Measurements from ENCODE around the gene KIF9. TPM values are rescaled to one million over a fixed set of nuclear protein-coding genes. Genes with fewer than 3 reads are reported as not detected.

Gene KIF9
- total RNA-seq, 1 experiment from 2014 or later = 5.8 TPM

GRCh38 chr3:47243419-47244147, 39.0 kb downstream of the KIF9 start:
- DNase-seq (ENCODE audit: low spot score) = no peak
- CTCF ChIA-PET = no interaction called here

GRCh38 chr3:47239929-47240328, 42.7 kb downstream of the KIF9 start:
- no peak overlapping the region for H3K4me3 Mint-ChIP-seq
- ChIA-PET POLR2A (no interaction called here), CTCF (no interaction called here)
- no peaks in the 10 kb centered on the region for H3K4me1 Mint-ChIP-seq
- H3K27ac Mint-ChIP-seq = no peak overlapping the region
- H3K36me3 Mint-ChIP-seq = no peaks in the 10 kb centered on the region
- no peaks in the 10 kb centered on the region for H3K27me3 Mint-ChIP-seq (ENCODE audit: low read depth)
- H3K9me3 Mint-ChIP-seq = no peaks in the 10 kb centered on the region
- TF ChIP-seq NFE2L1 (CRISPR knock-in tag; IDR thresholded peaks at IDR 0.05) (no peak), EMX1 (CRISPR knock-in tag; IDR thresholded peaks at IDR 0.05) (no peak), AFF4 (CRISPR knock-in tag; IDR thresholded peaks at IDR 0.05; ENCODE audit: borderline replicate concordance) (no peak), ZNF425 (CRISPR knock-in tag; conservative IDR thresholded peaks at IDR 0.05) (no peak), ATF2 (CRISPR knock-in tag; IDR thresholded peaks at IDR 0.05; ENCODE audit: borderline replicate concordance, low read depth) (no peak), FOXP1 (CRISPR knock-in tag; IDR thresholded peaks at IDR 0.05; ENCODE audit: borderline replicate concordance) (no peak), CREM (CRISPR knock-in tag; IDR thresholded peaks at IDR 0.05) (no peak), MYBL2 (CRISPR knock-in tag; IDR thresholded peaks at IDR 0.05) (no peak), ESRRA (CRISPR knock-in tag; IDR thresholded peaks at IDR 0.05; ENCODE audit: borderline replicate concordance) (no peak), MXD4 (CRISPR knock-in tag; IDR thresholded peaks at IDR 0.05; ENCODE audit: borderline replicate concordance) (no peak), SMAD3 (CRISPR knock-in tag; IDR thresholded peaks at IDR 0.05; ENCODE audit: borderline replicate concordance) (no peak), FOXJ3 (CRISPR knock-in tag; IDR thresholded peaks at IDR 0.05; ENCODE audit: borderline replicate concordance) (no peak)
- DNase-seq (ENCODE audit: low spot score) = no peak
- no peak for ATAC-seq

More at GRCh38 chr3:47243419-47244147, 39.0 kb downstream of the KIF9 start:
- no peak overlapping the region for H3K4me3 Mint-ChIP-seq
- H3K36me3 Mint-ChIP-seq = no peaks in the 10 kb centered on the region
- no peaks in the 10 kb centered on the region for H3K9me3 Mint-ChIP-seq
- TF ChIP-seq E2F1 (CRISPR knock-in tag; IDR thresholded peaks at IDR 0.05) = no peak
- POLR2A ChIA-PET = no interaction called here
- H3K4me1 Mint-ChIP-seq = no peaks in the 10 kb centered on the region
- H3K27me3 Mint-ChIP-seq (ENCODE audit: low read depth) = no peaks in the 10 kb centered on the region
- no peak overlapping the region for H3K27ac Mint-ChIP-seq
- ATAC-seq = no peak

- no peak for TF ChIP-seq CBFB (CRISPR knock-in tag; IDR thresholded peaks at IDR 0.05; ENCODE audit: low read depth)
- TF ChIP-seq IRF2 (CRISPR knock-in tag; IDR thresholded peaks at IDR 0.05; ENCODE audit: borderline replicate concordance, low read depth) = no peak
Measured at GRCh38 chr3:47238017-47238416, 44.6 kb downstream of the KIF9 start.

More at GRCh38 chr3:47238017-47238416, 44.6 kb downstream of the KIF9 start:
- no peaks in the 10 kb centered on the region for H3K4me1 Mint-ChIP-seq
- H3K9me3 Mint-ChIP-seq = no peaks in the 10 kb centered on the region
- H3K27ac Mint-ChIP-seq = no peak overlapping the region
- ATAC-seq (no peak), DNase-seq (ENCODE audit: low spot score) (no peak)
- no peak overlapping the region for H3K4me3 Mint-ChIP-seq
- ChIA-PET CTCF (no interaction called here), POLR2A (no interaction called here)
- H3K36me3 Mint-ChIP-seq = no peaks in the 10 kb centered on the region
- H3K27me3 Mint-ChIP-seq (ENCODE audit: low read depth) = no peaks in the 10 kb centered on the region
